Activated naive CD4-positive, alpha-beta T cell treated with anti-CD3 and anti-CD28 coated beads, Interleukin-2, amount 10 ng/mL, durations not matched to agents 7 days and 5 days (primary cell): ENCODE measurements around the gene SPNS3.

Experiments used
- CTCF ChIA-PET: fragments of 350-600 bp; sonication (Branson Sonifier 250); formaldehyde crosslinking; loops from one replicate; lab custom pipeline; 2021; ENCODE audit warnings: antibody characterized with exemption; lab: Charles Lee
- DNase-seq: peaks from one replicate; pipeline ENCODE4 v3.0.0-alpha.2; 2020
- H3K27ac Mint-ChIP-seq: one replicate; pipeline ENCODE4 v1.8.0; 2021; ENCODE audit warnings: mild to moderate bottlenecking, moderate library complexity, mixed read lengths
- H3K27me3 Mint-ChIP-seq: one replicate; pipeline ENCODE4 v1.8.0; 2021; ENCODE audit warnings: mild to moderate bottlenecking, mixed read lengths
- H3K36me3 Mint-ChIP-seq: one replicate; pipeline ENCODE4 v1.8.0; 2021; ENCODE audit warnings: mixed read lengths
- H3K4me1 Mint-ChIP-seq: one replicate; pipeline ENCODE4 v1.8.0; 2021; ENCODE audit warnings: mixed read lengths
- H3K4me3 Mint-ChIP-seq: one replicate; pipeline ENCODE4 v1.8.0; 2021; ENCODE audit warnings: mild to moderate bottlenecking, moderate library complexity, mixed read lengths
- H3K9me3 Mint-ChIP-seq: one replicate; pipeline ENCODE4 v1.8.0; 2021; ENCODE audit warnings: mixed read lengths

Gene SPNS3, protein sequence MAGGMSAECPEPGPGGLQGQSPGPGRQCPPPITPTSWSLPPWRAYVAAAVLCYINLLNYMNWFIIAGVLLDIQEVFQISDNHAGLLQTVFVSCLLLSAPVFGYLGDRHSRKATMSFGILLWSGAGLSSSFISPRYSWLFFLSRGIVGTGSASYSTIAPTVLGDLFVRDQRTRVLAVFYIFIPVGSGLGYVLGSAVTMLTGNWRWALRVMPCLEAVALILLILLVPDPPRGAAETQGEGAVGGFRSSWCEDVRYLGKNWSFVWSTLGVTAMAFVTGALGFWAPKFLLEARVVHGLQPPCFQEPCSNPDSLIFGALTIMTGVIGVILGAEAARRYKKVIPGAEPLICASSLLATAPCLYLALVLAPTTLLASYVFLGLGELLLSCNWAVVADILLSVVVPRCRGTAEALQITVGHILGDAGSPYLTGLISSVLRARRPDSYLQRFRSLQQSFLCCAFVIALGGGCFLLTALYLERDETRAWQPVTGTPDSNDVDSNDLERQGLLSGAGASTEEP

DNA sequence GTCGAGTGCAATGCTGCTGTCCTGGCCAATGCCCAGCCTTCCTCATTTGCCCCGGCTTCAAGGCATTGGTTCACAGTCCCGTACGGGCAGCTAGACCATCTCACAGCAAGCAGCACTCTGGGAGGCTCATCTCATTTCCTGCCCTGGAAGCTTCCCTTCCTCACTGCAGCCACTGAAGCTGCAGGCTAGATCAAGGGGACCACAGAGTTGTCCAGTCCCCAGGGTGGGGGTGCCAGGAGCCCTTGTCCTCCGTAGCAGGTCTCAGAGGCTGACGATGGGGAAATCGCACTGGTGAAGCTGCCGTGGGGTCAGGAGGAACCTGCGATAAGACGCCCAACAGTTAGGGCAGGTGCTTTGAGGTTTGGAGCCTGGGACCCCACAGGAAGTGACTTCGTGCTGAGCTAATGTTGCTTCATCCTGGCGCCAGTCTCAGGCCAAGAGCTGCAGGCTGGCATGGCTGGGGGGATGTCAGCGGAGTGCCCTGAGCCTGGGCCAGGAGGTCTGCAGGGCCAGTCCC, at the start of gene SPNS3:
Gene SPNS3, plus strand, starts transcription at position 426 of the 517 bp plus-strand sequence. Its CDS starts 28 bp downstream, at position 454.
- no peaks in the 10 kb centered on the region for H3K9me3 Mint-ChIP-seq
- CTCF ChIA-PET, result interaction anchor here (1.1 to 1.6 kb wide), 2 partner anchors 13 to 132 kb away, joined by 4 read pairs; no protein-coding TSS in a partner anchor
- H3K27me3 Mint-ChIP-seq, result peaks cover 21% of the 10 kb centered on the region
- peak; percentile 64 for DNase-seq
- H3K4me3 Mint-ChIP-seq, result peak within 1 kb of the TSS; percentile 65
- peaks cover 36% of the 10 kb centered on the region for H3K4me1 Mint-ChIP-seq
- H3K27ac Mint-ChIP-seq, result peak within 1 kb of the TSS; percentile 74
- H3K36me3 Mint-ChIP-seq, result peaks cover 2% of the 10 kb centered on the region

DNA sequence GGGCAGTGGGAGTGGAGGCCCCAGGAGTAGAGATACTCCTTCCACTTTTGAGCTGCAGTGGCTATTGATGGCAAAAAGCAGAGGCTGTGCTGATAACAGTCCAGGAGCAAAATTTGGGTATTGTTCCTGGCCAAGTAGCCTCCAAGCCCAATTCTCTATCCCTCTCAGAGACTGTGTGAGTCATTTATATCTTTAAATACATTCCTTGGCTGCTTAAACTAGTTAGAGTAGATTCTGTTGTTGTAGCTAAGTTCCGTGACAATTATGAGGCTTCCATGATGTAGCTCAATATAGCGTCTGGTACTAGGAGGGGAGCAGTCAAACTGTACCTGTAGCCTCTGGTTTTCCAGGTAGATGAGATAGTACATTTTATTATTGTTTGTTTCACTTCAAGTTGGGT, 47.3 kb upstream of the SPNS3 start:
- Mint-ChIP-seq H3K4me1 (peaks cover under 1% of the 10 kb centered on the region), H3K27me3 (peaks cover 21% of the 10 kb centered on the region), H3K9me3 (no peaks in the 10 kb centered on the region), H3K4me3 (no peak overlapping the region), H3K27ac (no peak overlapping the region), H3K36me3 (no peaks in the 10 kb centered on the region)
- DNase-seq, result no peak
- CTCF ChIA-PET, result no interaction called here

DNA sequence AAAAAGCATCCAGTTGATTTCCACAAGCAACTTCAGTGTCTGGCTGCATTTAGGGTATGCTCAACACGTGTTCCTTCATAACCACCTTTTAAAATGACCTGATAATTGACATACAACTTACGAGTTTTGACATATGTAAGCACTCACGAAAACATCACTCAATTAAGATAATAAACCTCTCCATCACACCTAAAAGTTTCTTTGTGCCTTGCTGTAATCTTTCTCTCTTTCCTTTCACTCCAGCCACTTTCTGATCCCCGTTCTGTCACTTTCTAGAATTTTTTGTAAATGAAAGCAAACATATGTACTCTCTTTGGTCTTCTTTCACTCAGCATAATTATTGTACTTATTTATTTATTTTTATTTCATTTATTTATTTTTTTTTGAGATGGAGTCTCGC, 46.6 kb upstream of the SPNS3 start:
- CTCF ChIA-PET, result no interaction called here
- H3K27me3 Mint-ChIP-seq, result peaks cover 18% of the 10 kb centered on the region
- no peaks in the 10 kb centered on the region for H3K36me3 Mint-ChIP-seq
- no peaks in the 10 kb centered on the region for H3K4me1 Mint-ChIP-seq
- DNase-seq, result no peak
- no peaks in the 10 kb centered on the region for H3K9me3 Mint-ChIP-seq
- no peak overlapping the region for H3K4me3 Mint-ChIP-seq
- H3K27ac Mint-ChIP-seq, result no peak overlapping the region

DNA sequence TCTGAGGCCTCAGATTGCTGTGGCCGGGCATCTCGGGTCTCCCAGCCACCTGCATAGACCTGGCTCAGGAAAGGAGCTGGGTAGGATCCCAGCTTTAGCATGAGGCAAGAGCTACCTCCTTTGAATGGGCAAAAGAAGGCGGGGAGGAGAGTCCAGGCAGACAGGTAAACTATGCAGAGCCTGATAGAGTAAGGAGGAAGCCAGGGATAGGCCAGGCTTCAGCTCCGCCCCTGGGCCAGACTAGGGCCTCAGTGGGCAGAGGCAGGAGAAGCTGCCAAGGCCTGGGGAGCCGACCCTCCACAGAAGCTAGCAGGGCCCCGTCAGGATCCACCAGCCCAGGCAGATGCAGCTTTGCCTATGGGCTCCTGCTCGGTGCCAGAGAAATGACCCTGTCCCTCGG, 44.7 kb upstream of the SPNS3 start:
- Mint-ChIP-seq H3K4me3 (no peak overlapping the region), H3K27me3 (peaks cover 24% of the 10 kb centered on the region)

DNA sequence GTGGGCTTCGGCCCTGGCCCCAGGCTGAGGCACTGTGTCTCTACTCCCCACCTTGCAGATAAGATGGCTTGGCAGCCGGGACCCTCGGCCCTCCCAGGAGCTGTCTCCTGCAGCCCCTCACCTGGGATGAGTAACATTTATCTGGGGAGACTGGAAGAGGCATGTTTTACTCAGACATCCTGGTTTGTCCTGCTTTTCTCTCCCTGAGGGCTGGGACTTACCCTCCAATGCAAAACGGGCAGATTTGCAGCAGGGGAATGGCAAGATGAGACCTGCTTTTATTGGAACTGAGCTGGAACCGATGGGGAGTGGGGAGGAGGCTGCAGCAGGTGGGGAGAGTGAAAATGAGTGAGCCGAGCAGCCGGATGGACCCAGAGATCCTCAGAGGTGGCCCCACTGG, 39.9 kb upstream of the SPNS3 start:
- DNase-seq, result no peak
- peaks cover 24% of the 10 kb centered on the region for H3K4me1 Mint-ChIP-seq
- no peak overlapping the region for H3K4me3 Mint-ChIP-seq
- CTCF ChIA-PET, result no interaction called here
- no peaks in the 10 kb centered on the region for H3K9me3 Mint-ChIP-seq
- no peak overlapping the region for H3K27ac Mint-ChIP-seq
- peaks cover 11% of the 10 kb centered on the region for H3K27me3 Mint-ChIP-seq
- H3K36me3 Mint-ChIP-seq, result no peaks in the 10 kb centered on the region

More for the DNA sequence above, 44.7 kb upstream of the SPNS3 start:
- CTCF ChIA-PET, result interaction anchor here (0.7 to 0.9 kb wide), 2 partner anchors 47 to 139 kb away, joined by 3 read pairs; no protein-coding TSS in a partner anchor
- DNase-seq, result no peak
- Mint-ChIP-seq H3K27ac (no peak overlapping the region), H3K4me1 (peaks cover 4% of the 10 kb centered on the region), H3K36me3 (no peaks in the 10 kb centered on the region), H3K9me3 (no peaks in the 10 kb centered on the region)

DNA sequence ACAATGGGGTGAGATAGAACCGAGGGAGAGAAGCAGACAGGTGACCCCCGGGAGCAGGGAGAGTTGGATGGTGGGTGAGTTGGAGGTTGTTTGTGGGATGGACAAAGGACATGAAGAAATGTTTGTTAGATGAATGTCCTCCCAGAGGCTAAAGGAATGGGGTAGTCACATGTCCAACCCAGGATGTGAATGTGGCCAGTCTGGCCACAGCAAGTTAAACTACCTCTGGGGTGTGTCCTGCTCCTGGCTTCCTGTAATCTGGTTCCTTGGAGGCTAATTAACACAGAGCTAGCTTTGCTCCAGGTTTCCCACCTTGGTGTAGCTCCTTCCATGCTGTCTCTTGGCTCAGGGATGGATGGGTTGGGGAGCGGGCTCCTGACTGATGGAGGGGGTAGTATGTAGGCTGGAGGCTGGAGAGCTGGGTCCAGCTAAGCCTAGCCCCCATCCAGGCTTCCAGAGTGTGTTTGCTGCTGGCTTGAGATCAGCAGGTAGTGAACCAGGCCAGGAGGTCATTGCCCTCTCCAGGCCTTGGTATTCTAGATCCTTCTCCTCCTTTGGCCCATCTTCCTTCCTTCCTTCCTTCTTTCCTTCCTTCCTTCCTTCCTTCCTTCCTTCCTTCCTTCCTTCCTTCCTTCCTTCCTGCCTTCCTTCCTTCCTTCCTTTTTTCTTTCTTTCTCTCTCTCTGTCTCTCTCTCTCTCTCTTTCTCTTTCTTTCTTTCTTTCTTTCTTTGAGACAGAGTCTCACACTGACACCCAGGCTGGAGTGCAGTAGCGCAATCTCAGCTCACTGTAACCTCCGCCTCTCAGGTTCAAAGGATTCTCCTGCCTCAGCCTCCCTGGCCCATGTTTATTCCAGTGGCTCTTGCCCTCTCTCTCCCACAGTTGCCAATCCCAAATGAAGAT, 39.3 kb upstream of the SPNS3 start:
- DNase-seq, result no peak
- H3K27ac Mint-ChIP-seq, result no peak overlapping the region
- CTCF ChIA-PET, result no interaction called here

DNA sequence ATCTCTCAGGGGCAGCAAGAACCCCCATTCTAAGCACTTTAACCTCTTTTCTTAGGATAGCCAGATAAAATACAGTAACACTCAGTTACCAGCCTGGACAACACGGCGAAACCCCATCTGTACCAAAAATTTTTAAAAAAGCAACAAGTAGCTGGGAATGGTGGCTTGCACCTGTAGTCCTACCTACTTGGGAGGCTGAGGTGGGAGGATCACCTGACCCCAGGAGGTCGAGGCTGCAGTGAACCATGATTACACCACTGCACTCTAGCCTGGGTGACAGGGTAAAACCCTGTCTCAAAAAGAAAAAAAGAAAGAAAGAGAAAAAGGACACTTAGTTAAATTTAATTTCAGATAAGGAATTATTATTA, 38.6 kb upstream of the SPNS3 start:
- CTCF ChIA-PET, result no interaction called here
- Mint-ChIP-seq H3K4me3 (no peak overlapping the region), H3K27me3 (peaks cover 11% of the 10 kb centered on the region), H3K9me3 (no peaks in the 10 kb centered on the region), H3K4me1 (peaks cover 24% of the 10 kb centered on the region), H3K36me3 (no peaks in the 10 kb centered on the region), H3K27ac (no peak overlapping the region)
- no peak for DNase-seq

More for the DNA sequence above, 39.3 kb upstream of the SPNS3 start:
- H3K4me1 Mint-ChIP-seq, result peaks cover 24% of the 10 kb centered on the region
- H3K27me3 Mint-ChIP-seq, result peaks cover 11% of the 10 kb centered on the region
- no peaks in the 10 kb centered on the region for H3K9me3 Mint-ChIP-seq
- no peak overlapping the region for H3K4me3 Mint-ChIP-seq
- H3K36me3 Mint-ChIP-seq, result no peaks in the 10 kb centered on the region

DNA sequence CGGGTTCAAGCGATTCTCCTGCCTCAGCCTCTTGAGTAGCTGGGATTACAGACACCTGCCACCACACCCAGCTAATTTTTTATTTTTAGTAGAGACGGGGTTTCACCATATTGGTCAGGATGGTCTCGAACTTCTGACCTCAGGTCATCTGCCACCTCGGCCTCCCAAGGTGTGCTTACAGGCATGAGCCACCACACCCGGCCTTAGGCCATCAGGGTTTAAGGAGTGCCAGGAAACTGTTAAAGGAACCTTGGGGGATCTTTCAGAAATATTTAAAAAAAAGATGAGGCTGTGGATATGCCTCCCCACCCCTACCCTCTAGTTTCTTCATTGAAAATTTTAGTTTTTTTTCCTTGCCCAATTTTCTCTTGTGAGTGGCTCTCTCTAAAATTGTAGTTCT, 35.9 kb upstream of the SPNS3 start:
- Mint-ChIP-seq H3K27me3 (peaks cover 6% of the 10 kb centered on the region), H3K27ac (no peak overlapping the region), H3K4me3 (no peak overlapping the region), H3K36me3 (no peaks in the 10 kb centered on the region), H3K4me1 (peaks cover 24% of the 10 kb centered on the region), H3K9me3 (no peaks in the 10 kb centered on the region)
- CTCF ChIA-PET, result no interaction called here
- no peak for DNase-seq

DNA sequence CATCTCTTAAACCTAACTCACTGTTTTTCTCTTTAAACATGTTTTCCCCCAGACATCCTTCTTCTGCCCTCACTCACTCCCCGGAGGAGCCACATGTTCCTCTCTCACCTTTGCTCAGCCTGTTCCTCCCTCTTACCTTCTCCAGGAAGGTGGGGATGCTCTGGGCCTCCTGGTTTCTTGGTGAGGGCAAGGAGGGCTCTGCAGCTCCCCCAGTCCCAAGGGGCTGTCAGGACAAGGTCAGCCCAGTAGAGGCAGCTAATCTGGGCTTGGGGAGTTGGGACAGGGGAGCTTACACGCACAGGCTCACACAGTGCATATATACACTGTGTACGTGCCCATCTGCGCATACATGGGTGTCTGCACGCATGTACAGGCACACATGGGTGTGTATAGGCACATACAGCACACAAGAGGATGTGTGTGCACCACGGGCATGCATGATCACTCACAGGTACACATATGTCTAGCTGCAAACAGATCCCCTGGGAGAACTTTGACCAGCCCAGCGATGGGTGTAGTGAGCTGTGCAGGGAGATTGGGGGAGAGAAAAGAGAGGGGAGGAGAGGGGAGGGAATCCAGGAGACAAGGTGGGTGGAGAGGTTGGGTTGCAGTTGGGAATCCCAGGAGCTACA, 28.6 kb upstream of the SPNS3 start:
- H3K27ac Mint-ChIP-seq, result no peak overlapping the region
- no peaks in the 10 kb centered on the region for H3K36me3 Mint-ChIP-seq
- H3K27me3 Mint-ChIP-seq, result peaks cover 5% of the 10 kb centered on the region
- H3K4me3 Mint-ChIP-seq, result no peak overlapping the region
- CTCF ChIA-PET, result no interaction called here
- H3K9me3 Mint-ChIP-seq, result no peaks in the 10 kb centered on the region
- H3K4me1 Mint-ChIP-seq, result no peaks in the 10 kb centered on the region
- DNase-seq, result no peak

DNA sequence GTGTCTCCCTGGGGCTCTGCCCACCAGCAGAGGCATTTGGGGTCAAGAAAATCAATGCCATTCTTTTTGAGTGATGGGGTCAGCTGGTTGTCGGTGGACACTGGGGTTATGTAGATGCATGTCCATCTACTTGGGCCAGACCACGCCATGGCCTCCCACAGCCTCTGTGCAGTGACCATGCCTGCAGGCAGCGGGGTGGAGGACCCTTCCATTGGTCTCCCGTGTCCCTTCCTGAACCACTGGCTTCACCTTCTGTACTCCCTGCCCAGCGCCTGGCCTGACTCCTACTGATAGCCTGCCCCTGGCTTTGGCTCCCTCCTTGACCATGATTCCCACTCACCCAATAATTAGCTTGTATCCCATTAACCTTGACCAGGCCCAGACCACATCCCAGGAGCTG, 28.0 kb upstream of the SPNS3 start:
- Mint-ChIP-seq H3K27me3 (peaks cover 5% of the 10 kb centered on the region), H3K27ac (no peak overlapping the region)
- CTCF ChIA-PET, result no interaction called here

DNA sequence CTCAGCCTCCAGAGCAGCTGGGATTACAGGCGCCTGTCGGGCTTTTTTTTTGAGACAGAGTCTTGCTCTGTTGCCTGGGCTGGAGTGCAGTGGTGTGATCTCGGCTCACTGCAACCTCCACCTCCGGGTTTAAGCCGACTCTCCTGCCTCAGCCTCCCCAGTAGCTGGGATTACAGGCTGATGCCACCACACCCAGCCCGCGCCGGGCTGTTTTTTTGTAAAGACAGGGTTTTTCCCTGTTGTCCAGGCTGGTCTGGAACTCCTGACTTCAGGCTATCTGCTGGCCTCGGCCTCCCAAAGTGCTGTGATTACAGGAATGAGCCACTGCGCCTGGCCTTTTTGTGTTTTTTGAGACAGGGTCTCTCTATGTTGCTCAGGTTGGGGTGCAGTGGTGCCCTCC, 27.4 kb upstream of the SPNS3 start:
- Mint-ChIP-seq H3K4me3 (no peak overlapping the region), H3K4me1 (no peaks in the 10 kb centered on the region), H3K9me3 (no peaks in the 10 kb centered on the region), H3K27me3 (peaks cover 5% of the 10 kb centered on the region), H3K27ac (no peak overlapping the region), H3K36me3 (no peaks in the 10 kb centered on the region)
- DNase-seq, result no peak
- CTCF ChIA-PET, result no interaction called here

More for the DNA sequence above, 28.0 kb upstream of the SPNS3 start:
- H3K4me3 Mint-ChIP-seq, result no peak overlapping the region
- DNase-seq, result no peak
- H3K9me3 Mint-ChIP-seq, result no peaks in the 10 kb centered on the region
- H3K4me1 Mint-ChIP-seq, result no peaks in the 10 kb centered on the region
- no peaks in the 10 kb centered on the region for H3K36me3 Mint-ChIP-seq

DNA sequence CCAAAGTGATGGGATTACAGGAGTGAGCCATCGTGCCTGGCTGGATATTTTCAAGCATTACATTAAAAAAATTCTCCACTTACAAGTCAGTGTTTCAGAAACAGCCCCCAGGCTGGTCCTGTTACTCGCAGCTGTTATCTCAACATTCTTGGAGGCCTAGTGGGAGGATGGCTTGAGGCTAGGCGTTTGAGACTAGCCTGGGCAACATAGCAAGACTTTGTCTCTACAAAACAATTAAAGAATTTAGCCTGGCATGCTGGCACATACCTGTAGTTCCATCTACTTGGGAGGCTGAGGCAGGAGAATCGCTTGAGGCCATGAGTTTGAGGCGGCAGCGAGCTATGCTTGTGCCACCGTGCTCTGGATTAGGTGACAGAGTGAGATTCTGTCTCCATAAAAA, 26.5 kb upstream of the SPNS3 start:
- CTCF ChIA-PET, result interaction anchor here (0.6 kb wide), 2 partner anchors 207 to 284 kb away, joined by 3 read pairs; no protein-coding TSS in a partner anchor
- DNase-seq, result no peak
- Mint-ChIP-seq H3K36me3 (no peaks in the 10 kb centered on the region), H3K27me3 (peaks cover 5% of the 10 kb centered on the region), H3K9me3 (no peaks in the 10 kb centered on the region), H3K4me1 (no peaks in the 10 kb centered on the region), H3K27ac (no peak overlapping the region), H3K4me3 (no peak overlapping the region)

DNA sequence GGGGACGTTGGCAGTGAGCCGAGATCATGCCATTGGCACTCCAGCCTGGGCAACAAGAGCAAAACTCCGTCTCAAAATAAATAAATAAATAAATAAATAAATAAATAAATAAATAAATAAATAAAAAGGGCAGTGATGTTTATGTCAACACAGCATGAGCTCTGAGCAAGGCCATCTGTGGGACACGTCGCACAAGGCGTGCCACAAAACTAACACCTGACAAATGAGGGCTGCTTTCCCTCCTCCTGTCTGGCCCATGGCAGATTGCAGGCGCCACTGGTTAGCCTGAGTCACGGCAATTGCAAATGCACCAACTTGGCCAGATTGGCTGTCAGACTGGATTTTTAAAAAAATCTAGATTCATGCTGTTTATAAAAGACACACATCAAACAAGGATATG, 25.9 kb upstream of the SPNS3 start:
- Mint-ChIP-seq H3K27me3 (peaks cover 5% of the 10 kb centered on the region), H3K9me3 (no peaks in the 10 kb centered on the region), H3K27ac (no peak overlapping the region), H3K36me3 (no peaks in the 10 kb centered on the region), H3K4me1 (peaks cover 2% of the 10 kb centered on the region), H3K4me3 (no peak overlapping the region)
- no peak for DNase-seq
- CTCF ChIA-PET, result interaction anchor here (0.8 to 1.9 kb wide), 4 partner anchors 13 to 208 kb away, joined by 3 to 11 read pairs (median 3); no protein-coding TSS in a partner anchor
